GM10266 (cell line): ENCODE results near the gene CFAP54.

Source experiments
- DNase-seq: peaks from one replicate; pipeline ENCODE4 v3.0.0; 2012; ENCODE audit errors: extremely low spot score
- TF ChIP-seq, protein P1 (sequence below): IDR thresholded peaks from 2 replicates; pipeline ENCODE4 v1.5.1; 2012; ENCODE audit warnings: mild to moderate bottlenecking, low read depth; ENCODE audit not compliant: control insufficient read depth, insufficient read depth; ENCODE audit errors: missing control alignments

CFAP54 gene

DNA sequence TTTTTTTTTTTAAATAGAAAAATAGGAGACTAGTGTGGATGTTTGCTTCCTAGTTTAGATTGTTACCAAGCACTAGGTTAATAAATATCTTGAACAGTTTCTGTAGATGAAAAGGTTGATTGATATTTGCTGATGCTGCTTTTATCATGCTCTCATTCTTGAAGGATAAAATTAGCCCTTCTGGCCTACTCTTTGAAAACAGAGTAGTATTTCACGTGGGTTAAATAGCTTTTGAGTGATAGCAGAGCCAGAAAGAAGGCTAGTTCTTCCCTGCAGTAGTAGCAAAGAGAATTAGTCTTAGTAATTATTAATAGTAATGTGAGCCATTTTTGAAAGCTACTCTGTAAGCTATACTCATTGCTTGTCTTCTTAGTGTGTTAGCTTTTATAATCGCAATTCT, 422.9 kb downstream of the CFAP54 start:
- DNase-seq = no peak
- TF ChIP-seq, protein P1, sequence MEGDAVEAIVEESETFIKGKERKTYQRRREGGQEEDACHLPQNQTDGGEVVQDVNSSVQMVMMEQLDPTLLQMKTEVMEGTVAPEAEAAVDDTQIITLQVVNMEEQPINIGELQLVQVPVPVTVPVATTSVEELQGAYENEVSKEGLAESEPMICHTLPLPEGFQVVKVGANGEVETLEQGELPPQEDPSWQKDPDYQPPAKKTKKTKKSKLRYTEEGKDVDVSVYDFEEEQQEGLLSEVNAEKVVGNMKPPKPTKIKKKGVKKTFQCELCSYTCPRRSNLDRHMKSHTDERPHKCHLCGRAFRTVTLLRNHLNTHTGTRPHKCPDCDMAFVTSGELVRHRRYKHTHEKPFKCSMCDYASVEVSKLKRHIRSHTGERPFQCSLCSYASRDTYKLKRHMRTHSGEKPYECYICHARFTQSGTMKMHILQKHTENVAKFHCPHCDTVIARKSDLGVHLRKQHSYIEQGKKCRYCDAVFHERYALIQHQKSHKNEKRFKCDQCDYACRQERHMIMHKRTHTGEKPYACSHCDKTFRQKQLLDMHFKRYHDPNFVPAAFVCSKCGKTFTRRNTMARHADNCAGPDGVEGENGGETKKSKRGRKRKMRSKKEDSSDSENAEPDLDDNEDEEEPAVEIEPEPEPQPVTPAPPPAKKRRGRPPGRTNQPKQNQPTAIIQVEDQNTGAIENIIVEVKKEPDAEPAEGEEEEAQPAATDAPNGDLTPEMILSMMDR = no peak

DNA sequence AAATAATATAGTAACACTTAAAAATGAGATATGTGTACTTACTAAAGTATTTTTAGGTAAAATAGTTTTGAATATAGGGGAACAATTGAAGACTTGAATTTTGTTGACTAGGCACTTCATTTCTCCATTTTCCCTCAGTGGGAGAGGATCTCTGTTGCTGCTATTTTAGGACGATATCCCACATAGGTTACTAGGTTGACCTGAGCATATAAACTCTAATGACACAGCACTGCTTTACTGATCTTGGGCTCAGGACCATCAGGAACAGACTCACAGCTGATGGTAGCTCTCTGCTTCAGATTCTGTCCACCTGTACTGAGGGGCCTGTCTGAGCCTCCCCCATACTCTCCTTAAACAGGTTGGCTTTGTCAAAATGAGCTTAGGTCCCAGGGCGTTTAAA, 423.6 kb downstream of the CFAP54 start:
- TF ChIP-seq, protein P1 = no peak
- no peak for DNase-seq

DNA sequence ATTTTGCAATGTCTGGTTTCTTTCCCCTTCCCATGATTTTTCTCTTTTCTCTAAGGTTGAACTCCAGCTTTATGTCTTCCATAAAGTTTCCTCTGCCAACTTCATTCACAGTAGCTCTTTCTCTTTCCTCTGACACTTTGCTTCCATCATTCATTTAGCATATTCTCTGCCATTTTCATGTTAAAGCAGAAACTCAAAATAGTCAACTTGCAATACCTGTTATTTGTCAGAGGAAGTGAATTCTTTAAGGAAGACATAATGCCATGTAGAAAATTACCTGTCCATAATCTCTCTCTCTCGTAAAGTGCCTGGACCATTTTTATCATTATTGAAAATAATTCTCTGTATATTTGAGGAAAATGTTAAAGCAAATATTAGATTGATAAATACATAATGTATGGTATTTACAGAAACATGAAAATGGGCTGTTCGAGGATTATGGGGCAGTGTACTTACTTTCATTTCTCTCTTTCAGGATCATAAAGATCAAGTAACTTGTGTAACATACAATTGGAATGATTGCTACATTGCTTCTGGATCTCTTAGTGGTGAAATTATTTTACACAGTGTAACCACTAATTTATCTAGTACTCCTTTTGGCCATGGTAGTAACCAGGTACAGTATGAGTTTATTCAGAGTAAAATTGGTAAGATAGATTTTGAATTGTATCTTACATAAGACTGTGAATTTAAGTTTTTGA, 430.3 kb downstream of the CFAP54 start:
- no peak for DNase-seq
- TF ChIP-seq, protein P1 = no peak
